GM19467 (cell line): Measurements from ENCODE around the gene TSGA10.

Experiments used
- ATAC-seq: cut with Tn5 transposase; IDR thresholded peaks from one replicate; pipeline ENCODE4 v1.9.1; 2021; ENCODE audit warnings: mild to moderate bottlenecking, moderate library complexity; ENCODE audit not compliant: unreplicated experiment

The TSGA10 gene

DNA sequence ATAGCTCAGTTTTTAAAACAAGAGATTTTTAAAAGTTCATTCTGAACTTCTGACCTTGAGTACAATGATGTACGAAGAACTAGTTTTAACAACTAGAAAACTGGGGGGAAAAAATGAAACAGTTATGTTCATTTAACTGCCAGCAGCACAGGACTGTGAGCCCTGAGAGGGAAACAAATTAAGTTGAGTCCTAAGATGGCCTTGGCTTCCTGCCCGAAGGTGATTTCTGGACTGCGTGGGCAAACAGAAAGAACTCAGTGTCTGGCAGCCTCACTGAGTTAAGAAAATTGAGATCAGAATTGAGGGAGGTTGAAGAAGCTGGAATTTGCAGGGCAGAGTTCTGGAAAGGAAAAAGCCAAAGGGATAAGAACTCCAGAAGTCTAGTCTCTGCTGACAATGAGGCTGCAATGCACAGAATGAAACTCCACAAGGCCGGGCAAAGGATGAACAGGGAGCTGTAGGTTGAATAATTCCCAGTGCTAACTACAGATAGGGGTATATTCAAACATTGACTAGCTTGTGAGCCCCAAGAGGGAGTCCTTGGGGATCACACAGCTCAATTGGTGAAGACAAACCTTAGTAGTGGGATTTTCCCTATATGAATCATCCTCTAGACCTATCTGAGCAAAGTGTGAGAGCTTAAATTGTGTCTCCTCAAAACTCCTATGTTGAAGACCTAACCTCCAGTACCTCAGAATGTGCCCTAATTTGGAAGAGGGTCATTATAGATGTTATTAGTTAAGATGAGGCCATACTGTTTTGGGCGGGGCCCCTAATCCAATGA lies 205.6 kb downstream of the TSGA10 start:
- ATAC-seq = no peak

DNA sequence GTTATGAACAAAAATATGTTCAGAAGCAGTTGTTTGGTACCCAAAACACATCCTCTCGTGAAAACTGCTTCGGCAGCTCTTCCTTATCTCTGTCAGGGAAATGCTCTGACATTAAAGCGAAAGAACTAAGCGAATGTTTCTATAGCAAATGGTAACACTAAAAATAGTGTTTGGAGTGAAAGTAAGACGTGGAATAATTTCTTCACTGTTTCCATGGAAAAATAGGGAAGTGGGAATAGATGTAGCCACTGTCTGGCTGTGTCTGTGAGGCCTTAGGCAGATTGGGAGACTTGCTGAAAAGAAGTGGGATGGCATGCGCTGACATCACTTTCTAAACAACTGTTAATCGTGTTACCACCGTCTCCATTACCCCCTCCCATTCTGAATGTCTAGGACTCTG lies 207.2 kb downstream of the TSGA10 start:
- no peak for ATAC-seq
